PC-3 (cell line): ENCODE data around the gene MEDAG.

Source experiments
- EZH2 ChIP-seq: fragments of 300-600 bp; sonication (generic); IDR thresholded peaks from one replicate; pipeline ENCODE4 v1.6.1; 2017; ENCODE audit warnings: antibody characterized with exemption, mild to moderate bottlenecking, low read length; ENCODE audit not compliant: unreplicated experiment
- EZH2phosphoT487 ChIP-seq: fragments of 300-600 bp; sonication (generic); IDR thresholded peaks from 2 replicates; pipeline ENCODE4 v1.6.1; 2018; ENCODE audit warnings: mild to moderate bottlenecking, antibody characterized with exemption, low read length, borderline replicate concordance
- TF ChIP-seq, protein P1 (sequence below): fragments of 300-600 bp; sonication (generic); conservative IDR thresholded peaks from 2 replicates; pipeline ENCODE4 v1.5.1; 2017; ENCODE audit warnings: antibody characterized with exemption, low read depth, mild to moderate bottlenecking, low read length

DNA sequence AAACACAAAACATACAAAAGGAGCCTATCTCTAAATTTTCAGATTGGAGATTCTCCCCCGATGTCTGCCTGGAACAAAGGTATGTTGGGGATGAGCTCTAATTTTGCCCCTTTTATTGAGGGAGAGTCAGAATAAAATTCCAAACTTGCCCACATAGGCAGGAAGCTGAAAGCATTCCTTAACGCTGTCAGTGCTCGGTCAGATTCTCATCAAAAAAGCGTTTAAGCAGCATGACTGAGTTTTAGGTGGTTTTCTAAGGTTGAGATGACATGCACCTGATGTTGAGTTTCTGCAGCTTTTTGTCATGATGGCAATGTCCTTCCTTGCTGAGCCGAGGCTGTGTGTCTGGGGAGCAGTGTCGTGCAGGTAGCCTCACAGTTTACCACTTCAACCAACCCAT, 48.4 kb upstream of the MEDAG start:
- TF ChIP-seq, protein P1, sequence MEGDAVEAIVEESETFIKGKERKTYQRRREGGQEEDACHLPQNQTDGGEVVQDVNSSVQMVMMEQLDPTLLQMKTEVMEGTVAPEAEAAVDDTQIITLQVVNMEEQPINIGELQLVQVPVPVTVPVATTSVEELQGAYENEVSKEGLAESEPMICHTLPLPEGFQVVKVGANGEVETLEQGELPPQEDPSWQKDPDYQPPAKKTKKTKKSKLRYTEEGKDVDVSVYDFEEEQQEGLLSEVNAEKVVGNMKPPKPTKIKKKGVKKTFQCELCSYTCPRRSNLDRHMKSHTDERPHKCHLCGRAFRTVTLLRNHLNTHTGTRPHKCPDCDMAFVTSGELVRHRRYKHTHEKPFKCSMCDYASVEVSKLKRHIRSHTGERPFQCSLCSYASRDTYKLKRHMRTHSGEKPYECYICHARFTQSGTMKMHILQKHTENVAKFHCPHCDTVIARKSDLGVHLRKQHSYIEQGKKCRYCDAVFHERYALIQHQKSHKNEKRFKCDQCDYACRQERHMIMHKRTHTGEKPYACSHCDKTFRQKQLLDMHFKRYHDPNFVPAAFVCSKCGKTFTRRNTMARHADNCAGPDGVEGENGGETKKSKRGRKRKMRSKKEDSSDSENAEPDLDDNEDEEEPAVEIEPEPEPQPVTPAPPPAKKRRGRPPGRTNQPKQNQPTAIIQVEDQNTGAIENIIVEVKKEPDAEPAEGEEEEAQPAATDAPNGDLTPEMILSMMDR, result no peak
- TF ChIP-seq EZH2phosphoT487 (no peak), EZH2 (no peak)
